Sigmoid colon (tissue), 7 donors: ENCODE results near the gene C4orf33. TPM values are rescaled to one million over a fixed set of nuclear protein-coding genes. Genes with fewer than 3 reads are reported as not detected.
"Not testable (repeated sequence)": the region's sequence is repeated elsewhere in the genome, so short reads cannot be mapped to it uniquely, and the experiment has no call there.

Experiments
- DNase-seq: peaks from one replicate; pipeline ENCODE4 v3.0.0-alpha.2; 2019
- H3K27ac ChIP-seq, 4 donors: fragments of 200-600 bp; sonication (generic); one replicate each; pipeline ENCODE4 v1.5.1; 2016 to 2019; ENCODE audit warnings: mild to moderate bottlenecking in 1 of 4
- H3K27me3 ChIP-seq, 3 donors: fragments of 200-600 bp; sonication (generic); one replicate each; pipeline ENCODE4 v1.5.1; 2019; ENCODE audit warnings: mild to moderate bottlenecking in 1 of 3
- H3K36me3 ChIP-seq, 4 donors: fragments of 200-600 bp; sonication (generic); one replicate each; pipeline ENCODE4 v1.5.1; 2016 to 2019
- H3K4me1 ChIP-seq, 4 donors: fragments of 200-600 bp; sonication (generic); one replicate each; pipeline ENCODE4 v1.5.1; 2017 to 2019
- H3K4me3 ChIP-seq, 4 donors: fragments of 200-600 bp; sonication (generic); one replicate each; pipeline ENCODE4 v1.5.1; 2017 to 2019; ENCODE audit warnings: mild to moderate bottlenecking in 2 of 4, moderate library complexity in 1 of 4
- H3K9me3 ChIP-seq, 4 donors: fragments of 200-600 bp in 3 of 4; sonication (generic) in 3 of 4; one replicate each; pipeline versions ENCODE4 v1.5.1 to v1.6.1; 2013 to 2019
- EP300 ChIP-seq, 4 donors: sonication (generic); formaldehyde crosslinking; IDR thresholded peaks; one replicate each; pipeline ENCODE4 v1.6.1; 2017; ENCODE audit warnings: antibody characterized with exemption in 4 of 4
- POLR2A ChIP-seq, 2 donors: fragments of 450-650 bp; IDR thresholded peaks; one replicate each; pipeline ENCODE4 v1.6.1; 2016; ENCODE audit warnings: antibody characterized with exemption in 2 of 2, mild to moderate bottlenecking in 2 of 2, moderate library complexity in 2 of 2
- POLR2AphosphoS5 ChIP-seq, 4 donors: sonication (generic); formaldehyde crosslinking; IDR thresholded peaks; one replicate each; pipeline ENCODE4 v1.6.1; 2017; ENCODE audit warnings: antibody characterized with exemption in 4 of 4
- WGBS, 2 donors: extraction: QIAGEN DNeasy Blood & Tissue Kit; methylation state at CpG; one replicate each; pipeline ENCODE4 v1.1.7; 2013; 5-methylcytosine and 5-hydroxymethylcytosine counted together
- intact Hi-C: fragments of 100-400 bp; cut with DNase I; formaldehyde crosslinking; loops from one replicate; pipeline ENCODE4 v1.15.1; 2023
- polyA plus RNA-seq, 3 donors: library from polyadenylated mRNA; stranded (reverse); fragments of 200-250 nt; gene quantifications; one replicate each; pipeline ENCODE4 v1.2.3, GENCODE V29; 2013
- total RNA-seq, 4 donors: library from RNA; depleted of rRNA; stranded (reverse); fragments of >200 nt; gene quantifications; one replicate each; pipeline ENCODE4 v1.1.0, GENCODE V29; 2016
- TF ChIP-seq, protein P1 (sequence below), 4 experiments: fragments of 450-650 bp in 3 of 4; fragments of 200-600 bp in 1 of 4; IDR thresholded peaks; one replicate each; pipeline ENCODE4 v1.5.1; 2016 to 2019; ENCODE audit warnings: antibody characterized with exemption in 4 of 4, mild to moderate bottlenecking in 3 of 4, moderate library complexity in 2 of 4
- donor health status: healthy with polysubstance abuse.
- donor health status: Bipolar disorder and iron deficiency.
- donor health status: healthy.

Gene C4orf33
- total RNA-seq (10 to 100 TPM in 1 of 4 donors, 1 to 10 TPM in 3; 3.9 to 10.7 (median 4.2) TPM), polyA plus RNA-seq (10 to 100 TPM; 11.4 to 37.2 (median 30.6) TPM)

DNA sequence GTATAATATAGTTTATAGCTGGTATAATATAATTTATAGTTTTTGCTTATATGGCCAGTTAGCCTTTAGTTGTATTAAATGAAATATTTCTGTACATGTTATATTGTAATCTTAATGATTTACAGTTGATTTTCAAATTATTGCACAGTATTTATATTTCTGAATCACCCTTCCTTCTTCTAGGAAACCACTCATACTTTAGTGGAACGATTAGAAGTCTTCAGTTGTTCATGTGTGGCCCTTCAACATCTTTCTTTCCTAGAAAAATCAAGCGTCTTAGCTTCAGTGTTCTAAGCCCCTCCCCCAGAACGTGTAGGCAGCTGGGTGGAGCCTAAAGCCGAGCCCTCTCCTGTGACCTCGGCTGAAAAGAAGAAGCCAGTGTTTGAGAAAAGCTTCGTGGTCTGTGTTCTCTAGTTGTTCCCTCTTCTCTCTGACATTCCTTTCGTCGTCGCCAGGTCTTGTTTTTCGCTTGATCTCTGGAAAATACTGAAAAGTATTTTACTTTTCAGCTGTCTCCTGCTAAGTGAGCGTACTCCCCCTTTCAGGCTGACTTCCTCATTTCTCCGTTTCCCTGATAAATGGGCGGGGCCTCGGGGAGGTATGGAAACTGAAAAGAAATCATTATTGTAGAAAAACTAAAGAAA, at the start of gene C4orf33:
Gene C4orf33, plus strand, starts transcription at position 342 of the 644 bp plus-strand sequence. CDS start 6,459 bp downstream, outside the sequence.
- Histone ChIP-seq H3K9me3 (no peaks in the 10 kb centered on the region), H3K36me3 (no peaks in the 10 kb centered on the region), H3K4me3 (peak within 1 kb of the TSS; percentile 50 to 59 (median 52)), H3K27me3 (no peaks in the 10 kb centered on the region), H3K4me1 (peaks cover 0 to 24% (median 18%) of the 10 kb centered on the region in 4 donors), H3K27ac (peak within 1 kb of the TSS; percentile 72 to 80 (median 76))
- intact Hi-C loops: no loop called here
- no peak for TF ChIP-seq POLR2A (IDR thresholded peaks at IDR 0.05)
- TF ChIP-seq POLR2AphosphoS5 (IDR thresholded peaks at IDR 0.05): peak in 3 of 4 donors; percentile 42 to 46 (median 46)
- 2% methylated on average over 14 of the region's 14 CpGs for WGBS, 2 donors
- DNase-seq: peak; percentile 81

DNA sequence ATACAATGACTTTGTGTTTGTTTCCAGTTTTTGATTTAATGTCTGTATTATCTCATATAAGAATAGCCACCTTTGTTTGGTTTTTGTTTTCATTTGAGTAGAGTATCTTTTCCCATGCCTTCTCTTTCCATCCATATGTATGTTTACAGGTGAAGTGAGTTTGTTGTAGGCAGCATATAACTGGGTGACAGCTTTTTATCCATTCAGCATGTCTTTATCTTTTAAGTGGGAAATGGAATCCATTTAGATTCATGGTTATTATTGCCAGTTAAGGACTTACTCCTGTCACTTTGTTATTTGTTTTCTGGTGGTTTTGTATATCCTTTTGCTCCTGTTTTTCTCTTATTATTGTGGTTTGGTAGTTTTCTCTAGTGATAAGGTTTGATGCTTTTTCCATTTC, 36.9 kb upstream of the C4orf33 start:
- intact Hi-C loops: no loop called here
- Histone ChIP-seq H3K4me1 (no peaks in the 10 kb centered on the region), H3K27me3 (no peaks in the 10 kb centered on the region), H3K9me3 (peaks cover 0 to 60% (median 41%) of the 10 kb centered on the region in 4 donors), H3K36me3 (peaks cover 0 to 13% (median 0%) of the 10 kb centered on the region in 4 donors), H3K4me3 (no peak overlapping the region), H3K27ac (no peak overlapping the region)
- TF ChIP-seq EP300 (IDR thresholded peaks at IDR 0.05): no peak
- TF ChIP-seq, protein P1, sequence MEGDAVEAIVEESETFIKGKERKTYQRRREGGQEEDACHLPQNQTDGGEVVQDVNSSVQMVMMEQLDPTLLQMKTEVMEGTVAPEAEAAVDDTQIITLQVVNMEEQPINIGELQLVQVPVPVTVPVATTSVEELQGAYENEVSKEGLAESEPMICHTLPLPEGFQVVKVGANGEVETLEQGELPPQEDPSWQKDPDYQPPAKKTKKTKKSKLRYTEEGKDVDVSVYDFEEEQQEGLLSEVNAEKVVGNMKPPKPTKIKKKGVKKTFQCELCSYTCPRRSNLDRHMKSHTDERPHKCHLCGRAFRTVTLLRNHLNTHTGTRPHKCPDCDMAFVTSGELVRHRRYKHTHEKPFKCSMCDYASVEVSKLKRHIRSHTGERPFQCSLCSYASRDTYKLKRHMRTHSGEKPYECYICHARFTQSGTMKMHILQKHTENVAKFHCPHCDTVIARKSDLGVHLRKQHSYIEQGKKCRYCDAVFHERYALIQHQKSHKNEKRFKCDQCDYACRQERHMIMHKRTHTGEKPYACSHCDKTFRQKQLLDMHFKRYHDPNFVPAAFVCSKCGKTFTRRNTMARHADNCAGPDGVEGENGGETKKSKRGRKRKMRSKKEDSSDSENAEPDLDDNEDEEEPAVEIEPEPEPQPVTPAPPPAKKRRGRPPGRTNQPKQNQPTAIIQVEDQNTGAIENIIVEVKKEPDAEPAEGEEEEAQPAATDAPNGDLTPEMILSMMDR (IDR thresholded peaks at IDR 0.05): no peak
- TF ChIP-seq POLR2AphosphoS5 (IDR thresholded peaks at IDR 0.05): no peak
- TF ChIP-seq POLR2A (IDR thresholded peaks at IDR 0.05): no peak
- DNase-seq: no peak

DNA sequence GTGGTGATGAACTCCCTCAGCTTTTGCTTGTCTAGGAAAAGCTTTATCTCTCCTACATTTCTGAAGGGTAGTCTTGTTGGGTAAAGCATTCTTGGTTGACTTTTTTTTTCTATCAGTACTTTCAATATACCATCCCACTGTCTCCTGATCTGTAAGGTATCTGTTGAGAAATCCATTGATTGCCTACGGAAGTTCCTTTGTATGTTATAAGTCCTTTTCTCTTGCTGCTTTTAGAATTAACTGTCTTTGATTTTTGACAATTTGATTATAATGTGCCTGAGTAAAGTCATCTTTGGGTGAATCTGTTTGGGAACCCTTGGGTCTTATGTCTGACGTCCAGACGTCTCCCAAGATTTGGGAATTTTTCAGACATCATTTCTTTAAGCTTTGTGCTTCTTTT, 33.4 kb upstream of the C4orf33 start:
- Histone ChIP-seq H3K4me3 (no peak overlapping the region), H3K9me3 (peaks cover 0 to 35% (median 30%) of the 10 kb centered on the region in 4 donors), H3K27ac (no peak overlapping the region), H3K27me3 (no peaks in the 10 kb centered on the region), H3K4me1 (no peaks in the 10 kb centered on the region), H3K36me3 (peaks cover 0 to 13% (median 0%) of the 10 kb centered on the region in 4 donors)
- intact Hi-C loops: no loop called here
- WGBS, 2 donors: 98% methylated on average over 3 of the region's 3 CpGs
- no peak for DNase-seq
- TF ChIP-seq, protein P1 (IDR thresholded peaks at IDR 0.05): no peak
- TF ChIP-seq POLR2A (IDR thresholded peaks at IDR 0.05) (no peak), EP300 (IDR thresholded peaks at IDR 0.05) (no peak), POLR2AphosphoS5 (IDR thresholded peaks at IDR 0.05) (no peak)

DNA sequence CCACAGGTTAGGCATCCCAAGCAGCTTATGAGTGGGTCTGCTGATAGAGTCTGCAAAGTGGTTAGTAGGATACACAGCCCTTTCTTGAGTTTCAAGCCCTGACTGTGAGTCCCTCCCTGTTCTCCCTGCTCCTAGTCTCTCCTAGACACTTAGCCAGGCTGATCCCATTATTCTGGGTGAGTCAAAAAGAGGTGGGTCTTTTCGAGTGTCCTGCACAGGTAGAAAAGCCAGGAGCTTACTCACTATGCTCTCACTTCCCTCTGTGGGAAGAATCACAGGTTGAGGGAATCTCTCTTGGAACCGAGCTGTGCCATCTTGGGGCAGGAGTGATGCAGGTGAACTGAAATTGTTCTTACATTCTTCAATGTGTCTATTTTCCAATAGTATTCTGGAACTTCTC, 32.3 kb upstream of the C4orf33 start:
- WGBS, 2 donors: 96 to 97% methylated on average over 2 of the region's 2 CpGs
- Histone ChIP-seq H3K36me3 (peaks cover 0 to 13% (median 0%) of the 10 kb centered on the region in 4 donors), H3K27me3 (no peaks in the 10 kb centered on the region), H3K9me3 (peaks cover 0 to 35% (median 28%) of the 10 kb centered on the region in 4 donors), H3K27ac (no peak overlapping the region), H3K4me1 (no peaks in the 10 kb centered on the region), H3K4me3 (no peak overlapping the region)
- intact Hi-C loops: no loop called here
- no peak for TF ChIP-seq POLR2A (IDR thresholded peaks at IDR 0.05)
- no peak for TF ChIP-seq POLR2AphosphoS5 (IDR thresholded peaks at IDR 0.05)
- TF ChIP-seq, protein P1 (IDR thresholded peaks at IDR 0.05): no peak
- no peak for TF ChIP-seq EP300 (IDR thresholded peaks at IDR 0.05)
- DNase-seq: no peak

DNA sequence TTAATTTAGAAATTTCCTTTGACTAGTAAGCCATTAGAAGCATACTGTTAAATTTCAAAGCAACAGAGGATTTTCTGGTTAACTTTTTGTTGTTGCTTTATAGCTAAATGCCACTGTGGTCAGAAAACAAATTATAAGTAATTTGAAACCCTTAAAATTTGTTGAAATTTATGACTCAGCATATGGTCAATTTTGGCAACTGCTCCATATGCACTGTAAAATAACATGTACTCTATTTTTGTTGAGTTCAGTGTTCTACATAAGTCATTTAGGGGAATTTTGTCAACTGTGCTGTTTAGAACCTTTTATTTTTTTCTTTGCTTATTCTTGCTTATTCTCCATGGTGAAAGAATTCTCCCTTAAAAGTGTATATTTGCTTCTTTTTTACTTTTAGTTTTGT, 31.2 kb upstream of the C4orf33 start:
- no peaks in the 10 kb centered on the region for H3K27me3 ChIP-seq
- peaks cover 0 to 13% (median 0%) of the 10 kb centered on the region in 4 donors for H3K36me3 ChIP-seq
- H3K27ac ChIP-seq: no peak overlapping the region
- peaks cover 0 to 35% (median 23%) of the 10 kb centered on the region in 4 donors for H3K9me3 ChIP-seq
- TF ChIP-seq EP300 (IDR thresholded peaks at IDR 0.05) (no peak), POLR2A (IDR thresholded peaks at IDR 0.05) (no peak)
- TF ChIP-seq, protein P1 (IDR thresholded peaks at IDR 0.05): no peak
- DNase-seq: no peak
- H3K4me3 ChIP-seq: no peak overlapping the region
- intact Hi-C loops: no loop called here
- no peaks in the 10 kb centered on the region for H3K4me1 ChIP-seq

GRCh38 chr4:129069537-129069936, 26.4 kb upstream of the C4orf33 start:
- 95 to 97% methylated on average over 2 of the region's 2 CpGs for WGBS, 2 donors

More at GRCh38 chr4:129069537-129069936, 26.4 kb upstream of the C4orf33 start:
- H3K27me3 ChIP-seq, H3K9me3 ChIP-seq, H3K4me3 ChIP-seq, H3K36me3 ChIP-seq, H3K4me1 ChIP-seq, H3K27ac ChIP-seq, intact Hi-C loops, DNase-seq: not testable (repeated sequence)
